HepG2 (cell line): ENCODE results near the gene HES7. TPM values are rescaled to one million over a fixed set of nuclear protein-coding genes. Genes with fewer than 3 reads are reported as not detected.

ENCODE experiments used
- CEBPG ChIP-seq: IDR thresholded peaks from 2 replicates; pipeline ENCODE4 v1.6.1; 2016
- HNRNPUL1 ChIP-seq: fragments of 200-400 bp; formaldehyde crosslinking; IDR thresholded peaks from 2 replicates; pipeline ENCODE4 v1.6.1; 2017; ENCODE audit warnings: low read depth, mild to moderate bottlenecking, low read length, moderate library complexity
- PBX2 ChIP-seq: IDR thresholded peaks from 2 replicates; pipeline ENCODE4 v1.6.1; 2016; ENCODE audit warnings: control low read depth
- ZBTB39 ChIP-seq: sonication (generic); formaldehyde crosslinking; IDR thresholded peaks from 2 replicates; pipeline ENCODE4 v1.5.0; 2020; ENCODE audit warnings: missing genetic modification reagents
- ZBTB7A ChIP-seq: sonication (generic); formaldehyde crosslinking; IDR thresholded peaks from 2 replicates; pipeline ENCODE4 v1.8.0; 2022; ENCODE audit warnings: mild to moderate bottlenecking, missing genetic modification reagents
- ZNF142 ChIP-seq: sonication (generic); formaldehyde crosslinking; IDR thresholded peaks from 2 replicates; pipeline ENCODE4 v1.4.0; 2020; ENCODE audit warnings: missing genetic modification reagents
- ZNF512B ChIP-seq: sonication (generic); formaldehyde crosslinking; IDR thresholded peaks from 2 replicates; pipeline ENCODE4 v1.5.1; 2020; ENCODE audit warnings: missing genetic modification reagents, mild to moderate bottlenecking, borderline replicate concordance
- ZNF546 ChIP-seq: sonication (generic); formaldehyde crosslinking; conservative IDR thresholded peaks from 2 replicates; pipeline ENCODE4 v1.8.1; 2023; ENCODE audit warnings: mild to moderate bottlenecking, missing genetic modification reagents
- ZNF660 ChIP-seq: sonication (generic); formaldehyde crosslinking; IDR thresholded peaks from 2 replicates; pipeline ENCODE4 v1.5.1; 2020; ENCODE audit warnings: mild to moderate bottlenecking, low read depth, missing genetic modification reagents, borderline replicate concordance
- ZNF674 ChIP-seq: sonication (generic); formaldehyde crosslinking; IDR thresholded peaks from 2 replicates; pipeline ENCODE4 v1.5.0; 2020; ENCODE audit warnings: low read depth, mild to moderate bottlenecking, missing genetic modification reagents
- ZNF720 ChIP-seq: sonication (generic); formaldehyde crosslinking; IDR thresholded peaks from 2 replicates; pipeline ENCODE4 v1.4.0; 2020; ENCODE audit warnings: missing genetic modification reagents
- ZNF740 ChIP-seq: sonication (generic); formaldehyde crosslinking; IDR thresholded peaks from 2 replicates; pipeline ENCODE4 v1.4.0; 2020; ENCODE audit warnings: missing genetic modification reagents
- ZZZ3 ChIP-seq: sonication (generic); formaldehyde crosslinking; IDR thresholded peaks from 2 replicates; pipeline ENCODE4 v1.4.0; 2020; ENCODE audit warnings: missing genetic modification reagents, mild to moderate bottlenecking, borderline replicate concordance
- polyA plus RNA-seq, 8 experiments: library from polyadenylated mRNA; depleted of rRNA in 3 of 8; stranded (reverse) in 7 of 8; unstranded in 1 of 8; fragments of >200 nt; fragmentation: Illumina TruSeq in 4 of 8; extraction: Trizol in 4 of 8; gene quantifications; 2 replicates each; pipeline versions ENCODE4 v1.2.1 to v1.2.3, GENCODE V29; 2011 to 2016; ENCODE audit warnings: low read depth in 4 of 8, missing spikeins in 1 of 8, mixed read lengths in 1 of 8; ENCODE audit not compliant: insufficient read depth in 1 of 8
- total RNA-seq, 5 experiments: library from RNA; depleted of rRNA; stranded (reverse); fragments of >200 nt; fragmentation: Illumina TruSeq; extraction: Trizol; gene quantifications; 2 replicates each; pipeline ENCODE4 v1.2.3, GENCODE V29; 2016; ENCODE audit warnings: low read depth in 1 of 5

HES7 gene
- total and polyA plus RNA-seq, 2 of the 13 experiments (the other 11 are each of a cell fraction or from before 2014, with no cell fraction given) = not detected

- TF ChIP-seq ZNF512B (CRISPR knock-in tag) (peak; percentile 39; the same call in 1 of the 2 replicates), ZNF142 (CRISPR knock-in tag) (peak; percentile 73), ZNF546 (CRISPR knock-in tag) (0 out of 2 replicates have a peak, but pooled peaks have one; percentile 63), ZBTB7A (CRISPR knock-in tag) (no peak), ZZZ3 (CRISPR knock-in tag) (no peak; the same call in 1 of the 2 replicates), PBX2 (CRISPR knock-in tag) (no peak; the same call in 1 of the 2 replicates), HNRNPUL1 (no peak), ZNF674 (CRISPR knock-in tag) (no peak), CEBPG (CRISPR knock-in tag) (no peak), ZBTB39 (no peak; the same call in 1 of the 2 replicates), ZNF720 (no peak), ZNF660 (CRISPR knock-in tag) (no peak), ZNF740 (CRISPR knock-in tag) (no peak)
These were observed 14.9 kb upstream of the HES7 start (continued) for GRCh38 chr17:8138672-8139371.
